NCI-H1417 treated with DMSO at 0.1 percent for 48 hours (cell line): ENCODE measurements around the gene ARHGAP4.

Experiments used
- DNase-seq: peaks from one replicate; lab custom pipeline; 2025; lab: John Stamatoyannopoulos, UW

The ARHGAP4 gene

DNA sequence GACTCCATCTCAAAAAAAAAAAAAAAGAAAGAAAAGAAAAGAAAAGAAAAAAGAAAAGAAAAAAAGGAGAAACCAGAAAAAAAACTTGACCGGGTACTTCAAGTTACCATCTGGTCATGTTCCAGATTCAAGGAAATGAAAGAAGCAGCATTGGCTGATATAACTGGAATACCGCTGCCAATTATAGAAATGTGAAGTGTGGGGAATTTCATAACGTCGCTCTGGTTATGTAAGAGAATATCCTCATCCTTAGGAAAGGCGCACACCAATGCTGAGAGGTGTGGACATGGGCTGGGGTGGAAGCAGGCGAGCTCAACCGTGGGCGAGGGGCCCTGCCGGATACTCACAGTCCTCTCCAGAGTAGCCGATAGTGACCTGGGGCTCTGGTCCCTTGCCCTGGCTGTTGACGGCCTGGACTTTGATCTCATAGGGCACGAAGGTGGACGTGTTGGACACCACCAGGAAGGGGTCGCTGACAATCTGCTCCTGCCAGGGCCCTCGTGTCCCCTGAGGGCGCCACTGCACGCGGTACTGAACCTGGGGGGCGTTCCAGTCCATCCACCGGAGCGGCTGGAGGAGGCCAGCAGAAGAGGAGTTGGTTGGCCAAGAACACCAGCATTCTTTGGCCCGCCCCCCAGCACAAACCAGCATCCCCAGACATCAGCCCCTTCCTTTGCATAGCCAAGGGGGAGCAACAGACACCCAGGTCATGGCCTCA is 59.6 kb downstream of the ARHGAP4 start:
- no peak for DNase-seq

DNA sequence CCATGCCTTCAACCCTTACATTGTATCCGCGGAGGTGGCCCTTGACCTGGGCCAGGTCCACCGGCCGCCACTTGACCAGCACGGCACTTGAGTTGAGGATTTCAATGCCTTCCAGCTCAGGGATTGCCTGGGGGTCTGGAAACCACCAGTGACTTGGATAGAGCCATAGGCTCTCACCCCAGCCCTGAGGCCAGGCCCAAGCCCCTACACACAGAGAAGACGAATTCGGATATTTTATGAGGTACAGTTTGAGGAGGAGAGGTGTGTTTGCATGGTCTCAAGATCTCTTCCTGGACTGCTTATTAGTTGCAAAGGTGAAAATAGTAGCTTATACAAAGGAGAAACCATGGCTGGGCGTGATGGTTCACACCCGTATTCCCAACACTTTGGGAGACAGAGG is 60.4 kb downstream of the ARHGAP4 start:
- DNase-seq = no peak

DNA sequence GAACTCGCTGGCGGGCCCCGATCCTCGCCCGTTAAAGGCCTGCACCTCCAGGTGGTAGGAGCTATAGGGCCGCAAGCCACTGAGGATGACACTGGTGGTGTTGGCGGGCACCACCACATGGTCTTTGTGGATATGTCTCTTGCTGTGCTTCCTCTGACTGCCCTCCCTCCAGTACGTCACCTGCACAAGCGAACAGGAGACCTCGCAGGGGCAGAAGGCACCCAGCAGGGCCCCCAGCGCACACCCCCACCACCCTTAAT is 60.8 kb downstream of the ARHGAP4 start:
- DNase-seq = no peak

DNA sequence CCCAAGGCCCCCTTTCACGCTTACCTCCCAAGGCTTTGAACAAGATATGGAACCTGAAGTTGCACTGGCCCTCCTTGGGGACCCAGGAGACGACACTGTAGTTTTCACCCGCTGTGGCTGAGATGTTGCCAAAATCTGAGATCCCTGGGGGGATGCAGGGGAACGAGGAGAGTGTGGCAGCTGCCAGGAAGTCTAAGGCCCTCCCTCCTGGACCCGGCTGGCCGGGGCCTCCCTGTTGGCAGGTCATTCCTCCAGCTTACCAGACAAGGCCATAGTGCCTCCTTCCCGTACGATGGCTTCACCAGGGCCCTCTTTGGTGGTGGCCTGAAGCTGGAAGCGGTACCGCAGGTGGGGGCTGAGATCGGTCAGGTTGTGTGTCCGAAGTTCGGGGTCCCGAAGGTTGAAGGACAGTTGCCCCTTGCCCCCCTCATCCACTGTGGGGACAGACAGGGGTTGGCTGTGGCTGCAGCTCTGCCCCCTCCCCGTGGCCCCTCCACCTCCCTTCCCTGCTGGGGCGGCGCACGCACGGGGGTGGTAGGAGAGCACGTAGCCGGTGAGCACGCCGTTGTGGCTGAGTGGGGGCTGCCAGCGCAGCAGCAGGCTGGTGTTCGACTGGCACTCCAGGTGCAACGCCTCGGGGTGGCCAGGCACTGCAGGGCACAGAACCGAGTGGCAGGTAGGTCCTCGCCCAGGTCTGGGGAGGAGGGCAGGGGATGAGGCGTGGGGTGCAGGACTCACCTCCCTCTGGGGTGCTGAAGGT is 61.3 kb downstream of the ARHGAP4 start:
- no peak for DNase-seq

DNA sequence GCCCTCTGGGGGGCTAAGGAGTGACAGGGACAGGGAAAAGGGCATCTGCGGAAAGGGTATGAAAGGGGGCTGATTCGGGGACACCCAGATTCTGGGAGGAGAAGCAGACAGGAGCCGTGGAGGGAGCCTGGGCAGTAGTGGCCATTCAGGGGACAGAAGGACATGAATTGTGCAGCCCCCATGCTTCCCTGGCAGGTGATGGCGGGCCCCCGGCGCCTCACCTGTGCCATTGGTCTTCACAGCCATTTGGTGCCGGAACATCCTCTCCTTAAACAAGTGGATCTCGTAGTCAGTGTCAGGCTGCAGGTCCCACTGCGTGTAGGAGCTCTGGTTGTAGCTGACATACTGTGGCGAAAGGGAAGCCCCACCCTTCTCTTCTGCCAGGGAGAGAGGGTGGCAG is 62.0 kb downstream of the ARHGAP4 start:
- no peak for DNase-seq

DNA sequence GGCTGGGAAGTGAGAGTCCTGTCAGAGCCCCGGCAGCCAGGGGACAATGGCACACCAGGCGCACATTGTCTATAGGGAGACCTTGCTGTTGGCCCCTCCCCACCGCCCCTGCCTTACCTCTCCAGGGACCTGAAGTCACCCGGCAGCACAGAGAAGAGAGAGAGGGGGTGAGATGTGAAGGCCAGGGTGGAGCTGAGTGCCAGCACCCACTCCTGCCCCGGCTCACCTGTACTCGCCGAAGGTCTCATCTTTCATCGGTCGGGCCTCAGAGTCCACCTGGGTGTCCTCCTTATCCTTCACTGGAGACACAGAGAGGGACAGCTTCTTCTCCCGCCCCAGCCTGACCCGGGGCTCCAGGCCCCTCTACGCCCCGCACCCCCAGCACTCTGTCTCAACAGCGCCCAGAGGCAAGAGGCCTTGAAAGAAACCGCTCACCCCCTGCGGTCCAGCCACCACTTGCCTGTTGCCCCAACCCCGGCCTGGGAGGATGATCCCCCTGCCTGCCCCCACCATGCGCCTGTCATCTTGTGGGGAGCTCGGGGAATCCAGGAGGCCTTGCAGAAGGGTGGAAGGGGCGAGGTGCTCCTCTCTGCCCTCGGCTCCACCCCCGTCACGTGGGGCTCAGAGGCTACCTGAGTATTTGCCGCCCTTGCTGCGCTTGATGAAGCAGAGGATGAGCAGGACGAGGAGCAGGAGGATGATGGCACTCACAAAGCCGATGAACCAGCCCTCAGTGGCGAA is 62.6 kb downstream of the ARHGAP4 start:
- DNase-seq = no peak

DNA sequence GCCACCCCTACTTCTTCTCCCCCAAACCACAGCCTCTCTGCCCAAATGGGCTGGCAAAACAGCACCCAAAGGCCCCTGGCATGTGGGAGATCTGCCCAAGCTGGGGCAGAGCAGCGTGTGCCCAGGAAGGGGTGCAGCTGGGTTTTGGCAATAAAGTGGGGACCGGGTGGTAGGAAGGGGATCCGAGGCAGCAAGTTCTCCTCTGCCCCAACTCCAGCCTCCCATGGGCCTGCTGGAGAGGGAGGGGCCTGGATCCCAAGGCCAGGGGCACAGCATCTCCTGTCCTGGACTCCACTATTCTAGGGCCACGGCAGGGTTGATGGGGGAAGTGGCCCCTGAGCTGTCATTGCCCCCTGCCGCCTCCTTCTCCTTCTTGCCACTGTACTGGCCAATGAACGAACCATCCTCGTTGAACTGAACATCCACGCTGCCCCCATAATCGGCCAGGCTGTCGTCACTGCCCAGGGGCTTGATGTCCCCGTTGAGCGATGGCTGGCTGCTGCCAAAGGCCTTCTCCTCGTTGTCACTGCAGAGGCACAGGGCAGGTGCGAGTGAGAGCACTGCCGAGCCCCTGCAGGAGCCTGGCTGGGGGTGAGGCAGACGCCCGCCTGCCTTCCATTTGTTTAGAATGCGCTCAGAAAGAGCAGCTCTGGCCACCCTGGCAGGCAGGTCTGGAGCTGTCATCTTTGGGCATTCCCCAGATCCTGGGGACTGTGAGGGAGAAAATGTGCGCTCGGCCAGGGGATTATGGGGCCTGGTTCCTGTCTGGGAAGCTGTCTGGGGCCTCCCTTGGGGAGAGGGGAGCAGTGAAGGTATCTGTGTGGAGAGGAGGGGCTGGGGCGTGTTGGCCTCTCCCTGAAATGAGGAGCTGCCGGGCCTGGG is 63.5 kb downstream of the ARHGAP4 start:
- DNase-seq = no peak

DNA sequence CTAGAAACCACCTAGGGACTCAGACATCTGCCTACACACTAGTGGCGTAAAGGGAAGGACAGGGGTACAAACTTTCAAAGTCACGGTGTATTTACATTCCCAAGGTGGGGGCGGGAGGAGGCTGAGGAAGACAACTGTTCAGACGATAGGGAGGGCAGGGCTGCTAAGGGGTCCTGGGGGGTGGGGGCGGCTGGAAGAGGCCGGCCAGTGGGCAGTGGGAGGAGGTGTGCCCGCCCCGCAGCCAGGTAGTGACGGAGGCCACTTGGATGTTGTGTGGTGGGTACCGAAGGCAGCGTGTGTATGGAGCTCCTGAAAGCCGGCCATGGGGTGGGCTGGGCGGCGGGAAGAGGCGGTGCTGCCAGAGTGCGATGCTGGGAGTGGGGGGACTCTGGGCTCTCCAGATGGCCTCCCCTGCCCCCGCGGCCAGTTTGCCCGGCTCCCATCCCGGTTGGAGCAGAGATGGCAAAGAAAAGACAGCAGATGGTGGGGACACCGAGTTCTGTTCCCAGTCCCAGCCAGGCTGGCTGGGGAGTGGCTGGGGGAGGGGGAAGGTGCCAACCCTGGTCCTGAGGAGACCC is 64.2 kb downstream of the ARHGAP4 start:
- DNase-seq = no peak

DNA sequence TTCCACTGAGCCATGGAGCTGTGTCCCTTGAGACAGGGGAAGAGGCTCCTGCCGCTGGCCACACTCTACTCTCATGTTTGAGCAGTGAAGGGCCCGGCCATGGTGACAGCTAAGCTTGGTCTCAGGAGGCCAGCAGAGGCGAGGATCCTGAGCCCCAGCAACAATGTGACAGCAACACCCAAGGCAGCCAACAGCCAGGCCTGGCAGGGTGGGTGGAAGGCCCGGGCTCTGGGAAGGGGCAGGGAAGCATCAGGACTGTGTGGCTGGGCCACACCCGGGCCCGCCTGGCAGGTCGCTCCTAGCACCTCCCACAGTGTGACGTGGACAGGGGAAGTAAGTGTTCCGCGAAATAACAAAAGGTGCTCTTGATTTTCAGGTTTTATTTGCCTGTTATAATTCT is 64.9 kb downstream of the ARHGAP4 start:
- DNase-seq = no peak
